Activated T-cell treated with anti-CD3 and anti-CD28 coated beads, Interleukin-2, amount 50 U/mL, for 4 hours (primary cell): ENCODE data around the gene LRRC73. TPM values are rescaled to one million over a fixed set of nuclear protein-coding genes. Genes with fewer than 3 reads are reported as not detected.
"Not testable (repeated sequence)": the region's sequence is repeated elsewhere in the genome, so short reads cannot be mapped to it uniquely, and the experiment has no call there.

Source experiments
- ATAC-seq, 2 donors: fragments of 200-7000 bp; cut with Tn5 transposase; one replicate each; pipeline ENCODE4 v1.10.0; 2021
- DNase-seq: peaks from one replicate; pipeline ENCODE4 v3.0.0-alpha.2; 2020
- H3K27me3 Mint-ChIP-seq: one replicate; pipeline ENCODE4 v1.8.0; 2021; ENCODE audit warnings: low read depth, mixed read lengths
- H3K36me3 Mint-ChIP-seq: one replicate; pipeline ENCODE4 v1.8.0; 2022; ENCODE audit warnings: mixed read lengths; ENCODE audit not compliant: insufficient read depth
- H3K4me1 Mint-ChIP-seq: one replicate; pipeline ENCODE4 v1.8.0; 2021; ENCODE audit warnings: low read depth, mixed read lengths
- H3K4me3 Mint-ChIP-seq: one replicate; pipeline ENCODE4 v1.8.0; 2021; ENCODE audit warnings: mild to moderate bottlenecking, moderate library complexity, mixed read lengths
- H3K9me3 Mint-ChIP-seq: one replicate; pipeline ENCODE4 v1.8.0; 2021; ENCODE audit warnings: mixed read lengths
- total RNA-seq, 3 donors: library from RNA; stranded (reverse); gene quantifications; one replicate each; pipeline ENCODE4 v1.2.1, GENCODE V29; 2021

Gene LRRC73
- total RNA-seq, 3 donors from 2014 or later, result 0.16 to 0.47 (median 0.20) TPM

- Mint-ChIP-seq H3K9me3 (no peaks in the 10 kb centered on the region), H3K4me1 (no peaks in the 10 kb centered on the region), H3K4me3 (no peak overlapping the region), H3K36me3 (no peaks in the 10 kb centered on the region), H3K27me3 (peaks cover 24% of the 10 kb centered on the region)
- DNase-seq (no peak), ATAC-seq (no peak)
Measured at GRCh38 chr6:43469947-43470346, 40.2 kb downstream of the LRRC73 start.

- Mint-ChIP-seq H3K9me3 (no peaks in the 10 kb centered on the region), H3K4me1 (no peaks in the 10 kb centered on the region), H3K36me3 (no peaks in the 10 kb centered on the region), H3K4me3 (no peak overlapping the region), H3K27me3 (peaks cover 27% of the 10 kb centered on the region)
- ATAC-seq (no peak), DNase-seq (no peak)
Measured at GRCh38 chr6:43468748-43469681, 41.1 kb downstream of the LRRC73 start.

- no peak overlapping the region for H3K4me3 Mint-ChIP-seq
- no peaks in the 10 kb centered on the region for H3K9me3 Mint-ChIP-seq
- H3K36me3 Mint-ChIP-seq, result no peaks in the 10 kb centered on the region
- peaks cover 27% of the 10 kb centered on the region for H3K27me3 Mint-ChIP-seq
- no peak for ATAC-seq
- H3K4me1 Mint-ChIP-seq, result no peaks in the 10 kb centered on the region
- DNase-seq, result no peak
Measured at GRCh38 chr6:43468240-43468639, 41.9 kb downstream of the LRRC73 start.

GRCh38 chr6:43467752-43468151, 42.4 kb downstream of the LRRC73 start:
- Mint-ChIP-seq H3K9me3 (no peaks in the 10 kb centered on the region), H3K36me3 (no peaks in the 10 kb centered on the region), H3K27me3 (peaks cover 29% of the 10 kb centered on the region), H3K4me1 (no peaks in the 10 kb centered on the region), H3K4me3 (no peak overlapping the region)
- ATAC-seq, result no peak
- no peak for DNase-seq

DNA sequence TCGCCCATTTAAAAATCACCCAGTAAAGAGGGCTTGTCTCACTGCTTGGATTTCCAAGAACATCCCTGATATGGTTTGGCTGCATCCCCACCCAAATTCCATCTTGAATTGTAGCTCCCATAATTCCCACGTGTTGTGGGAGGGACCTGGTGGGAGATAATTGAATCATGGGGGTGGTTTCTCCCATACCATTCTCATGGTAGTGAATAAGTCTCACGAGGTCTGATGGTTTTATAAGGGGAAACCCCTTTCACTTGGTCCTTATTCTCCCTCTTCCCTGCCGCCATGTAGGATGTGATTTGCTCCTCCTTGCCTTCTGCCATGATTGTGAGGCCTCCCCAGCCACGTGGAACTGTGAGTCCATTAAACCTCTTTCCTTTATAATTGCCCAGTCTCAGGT, 42.9 kb downstream of the LRRC73 start:
- not testable (repeated sequence) for H3K4me3 Mint-ChIP-seq, H3K4me1 Mint-ChIP-seq, ATAC-seq, DNase-seq, H3K9me3 Mint-ChIP-seq, H3K36me3 Mint-ChIP-seq
- peaks cover 34% of the 10 kb centered on the region for H3K27me3 Mint-ChIP-seq

DNA sequence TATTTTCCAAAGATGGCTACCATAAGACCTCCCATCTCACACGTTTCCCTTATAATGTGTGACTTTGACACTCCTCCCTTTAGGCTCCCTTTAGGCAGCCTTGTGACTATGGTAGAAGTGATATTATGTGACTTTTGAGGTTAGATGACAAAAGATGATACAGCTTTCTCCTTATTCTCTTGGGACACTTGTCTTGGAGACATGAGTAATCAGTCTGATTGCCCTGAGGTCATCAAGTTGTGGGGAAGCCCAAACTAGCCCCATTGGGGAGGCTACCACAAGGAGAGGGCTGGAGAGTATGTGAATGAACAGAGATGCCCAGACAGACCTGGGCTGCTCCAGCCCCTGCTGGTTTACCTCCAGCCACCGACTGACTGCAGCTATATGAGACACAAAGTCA, 44.2 kb downstream of the LRRC73 start:
- Mint-ChIP-seq H3K9me3 (no peaks in the 10 kb centered on the region), H3K4me1 (no peaks in the 10 kb centered on the region), H3K4me3 (no peak overlapping the region), H3K36me3 (no peaks in the 10 kb centered on the region), H3K27me3 (peaks cover 36% of the 10 kb centered on the region)
- no peak for DNase-seq
- no peak for ATAC-seq

GRCh38 chr6:43464337-43464736, 45.8 kb downstream of the LRRC73 start:
- peaks cover 36% of the 10 kb centered on the region for H3K27me3 Mint-ChIP-seq
- H3K36me3 Mint-ChIP-seq, result no peaks in the 10 kb centered on the region
- ATAC-seq, result no peak
- H3K9me3 Mint-ChIP-seq, result no peaks in the 10 kb centered on the region
- no peak overlapping the region for H3K4me3 Mint-ChIP-seq
- DNase-seq, result no peak
- no peaks in the 10 kb centered on the region for H3K4me1 Mint-ChIP-seq

GRCh38 chr6:43461936-43462335, 48.2 kb downstream of the LRRC73 start:
- peaks cover under 1% of the 10 kb centered on the region for H3K4me1 Mint-ChIP-seq
- no peak overlapping the region for H3K4me3 Mint-ChIP-seq
- DNase-seq, result no peak

DNA sequence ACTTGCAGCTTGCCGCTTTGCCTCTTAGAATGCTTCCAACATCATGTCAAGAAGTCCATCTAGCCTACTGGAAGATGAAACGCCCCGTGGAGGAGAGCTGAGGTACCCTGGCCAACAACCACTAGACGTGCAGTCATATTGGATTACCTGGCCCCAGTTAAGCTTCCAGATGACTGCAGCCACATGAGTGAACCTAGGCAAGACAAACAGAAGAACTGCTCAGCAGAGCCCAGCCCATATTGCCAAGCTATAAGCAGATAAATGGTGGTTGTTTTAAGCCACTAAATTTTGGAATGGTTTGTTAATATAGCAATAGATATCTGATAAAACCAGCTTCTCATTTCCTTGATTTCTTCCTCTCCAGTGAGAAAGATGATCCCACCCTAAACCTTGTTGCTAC, 50.1 kb downstream of the LRRC73 start:
- no peaks in the 10 kb centered on the region for H3K9me3 Mint-ChIP-seq
- H3K4me1 Mint-ChIP-seq, result peaks cover 11% of the 10 kb centered on the region
- no peak overlapping the region for H3K4me3 Mint-ChIP-seq
- DNase-seq, result no peak
- H3K36me3 Mint-ChIP-seq, result no peaks in the 10 kb centered on the region
- peaks cover 19% of the 10 kb centered on the region for H3K27me3 Mint-ChIP-seq
- ATAC-seq, result no peak

More at GRCh38 chr6:43461936-43462335, 48.2 kb downstream of the LRRC73 start:
- no peaks in the 10 kb centered on the region for H3K9me3 Mint-ChIP-seq
- peaks cover 25% of the 10 kb centered on the region for H3K27me3 Mint-ChIP-seq
- ATAC-seq, result no peak
- no peaks in the 10 kb centered on the region for H3K36me3 Mint-ChIP-seq

GRCh38 chr6:43459535-43459934, 50.6 kb downstream of the LRRC73 start:
- Mint-ChIP-seq H3K4me3 (no peak overlapping the region), H3K9me3 (no peaks in the 10 kb centered on the region), H3K27me3 (peaks cover 19% of the 10 kb centered on the region), H3K4me1 (peaks cover 11% of the 10 kb centered on the region), H3K36me3 (no peaks in the 10 kb centered on the region)
- no peak for ATAC-seq
- no peak for DNase-seq

DNA sequence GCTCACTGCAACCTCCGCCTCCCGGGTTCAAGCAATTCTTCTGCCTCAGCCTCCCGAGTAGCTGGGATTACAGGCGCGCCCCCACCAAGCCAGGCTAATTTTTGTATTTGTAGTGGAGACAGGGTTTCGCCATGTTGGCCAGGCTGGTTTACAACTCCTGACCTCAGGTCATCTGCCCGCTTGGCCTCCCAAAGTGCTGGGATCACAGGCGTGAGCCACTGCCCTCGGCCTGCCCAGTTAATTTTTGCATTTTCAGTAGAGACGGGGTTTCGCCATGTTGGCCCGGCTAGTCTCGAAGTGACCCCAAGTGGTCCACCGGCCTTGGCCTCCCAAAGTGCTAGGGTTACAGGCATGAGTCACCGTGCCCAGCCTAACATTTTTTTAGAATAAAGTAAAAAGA, 52.0 kb downstream of the LRRC73 start:
- Mint-ChIP-seq H3K27me3 (peaks cover 16% of the 10 kb centered on the region), H3K4me1 (peaks cover 15% of the 10 kb centered on the region)
- H3K4me3 Mint-ChIP-seq, DNase-seq, H3K36me3 Mint-ChIP-seq, ATAC-seq, H3K9me3 Mint-ChIP-seq: not testable (repeated sequence)

DNA sequence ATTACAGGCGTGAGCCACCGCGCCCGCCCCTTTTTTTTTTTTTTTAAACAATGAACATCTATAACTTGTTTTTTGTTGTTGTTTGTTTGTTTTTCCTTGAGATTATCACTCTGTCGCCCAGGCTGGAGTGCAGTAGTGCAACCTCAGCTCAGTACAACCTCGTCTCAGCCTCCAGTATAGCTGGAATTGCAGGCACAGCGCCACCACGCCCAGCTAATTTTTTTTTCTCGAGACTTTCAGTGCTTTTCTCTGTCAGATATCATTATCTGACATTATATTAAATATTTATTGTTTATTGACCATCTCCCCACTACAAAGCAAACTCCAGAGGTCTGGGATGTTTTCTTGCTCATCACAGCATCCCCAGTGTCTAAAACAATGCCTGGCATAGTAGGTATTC, 52.5 kb downstream of the LRRC73 start:
- ATAC-seq, result no peak
- Mint-ChIP-seq H3K9me3 (no peaks in the 10 kb centered on the region), H3K4me3 (no peak overlapping the region), H3K36me3 (no peaks in the 10 kb centered on the region), H3K27me3 (peaks cover 13% of the 10 kb centered on the region), H3K4me1 (peaks cover 15% of the 10 kb centered on the region)
- DNase-seq, result no peak

Other genes starting within 250 kb of the LRRC73 start
- gene SLC22A7, start 212.1 kb downstream of the LRRC73 start, total RNA-seq, result not detected
- gene CRIP3, start 201.5 kb downstream of the LRRC73 start, total RNA-seq, result under 1 TPM in 1 of 3 donors, not detected in 2; 0.52 TPM
- gene ZNF318, start 140.7 kb downstream of the LRRC73 start, total RNA-seq, result 1 to 10 TPM; 7.4 to 7.8 (median 7.6) TPM
- gene ABCC10, start 82.8 kb downstream of the LRRC73 start, total RNA-seq, result 10 to 100 TPM; 24.2 to 30.1 (median 26.5) TPM
- gene DLK2, start 54.8 kb downstream of the LRRC73 start, total RNA-seq, result 1 to 10 TPM; 5.0 to 9.0 (median 6.7) TPM
- 10 to 100 TPM; 45.5 to 52.8 (median 46.2) TPM for gene TJAP1, start 32.8 kb downstream of the LRRC73 start, total RNA-seq
- 10 to 100 TPM; 33.3 to 40.9 (median 35.4) TPM for gene YIPF3, start 6.6 kb upstream of the LRRC73 start, total RNA-seq
- gene POLR1C, start 6.7 kb upstream of the LRRC73 start, total RNA-seq, result 100 to 1,000 TPM; 192 to 231 (median 200) TPM
- gene XPO5, start 65.7 kb upstream of the LRRC73 start, total RNA-seq, result 100 to 1,000 TPM; 116 to 140 (median 120) TPM
- 10 to 100 TPM; 15.7 to 22.8 (median 18.8) TPM for gene POLH, start 65.8 kb upstream of the LRRC73 start, total RNA-seq
- gene GTPBP2, start 118.9 kb upstream of the LRRC73 start, total RNA-seq, result 10 to 100 TPM; 37.3 to 50.3 (median 39.1) TPM
- 10 to 100 TPM; 32.1 to 32.7 (median 32.3) TPM for gene MAD2L1BP, start 125.5 kb upstream of the LRRC73 start, total RNA-seq
- not detected for gene RSPH9, start 134.7 kb upstream of the LRRC73 start, total RNA-seq
- gene MRPS18A, start 177.4 kb upstream of the LRRC73 start, total RNA-seq, result 10 to 100 TPM; 70.0 to 75.1 (median 72.7) TPM